OCI-LY7 (cell line): ENCODE results near the gene HS3ST1. TPM values are rescaled to one million over a fixed set of nuclear protein-coding genes. Genes with fewer than 3 reads are reported as not detected.

Experiments used
- BruUV-seq: library from RNA; stranded (reverse); fragments of 400-500 nt; replicated peaks from 2 replicates; lab custom pipeline; 2021; lab: Mats Ljungman, UMichigan
- CTCF ChIA-PET: fragments of 300-600 bp; sonication (Branson Sonifier 250); formaldehyde crosslinking; loops from one replicate; lab custom pipeline; 2022; ENCODE audit warnings: antibody characterized with exemption; ENCODE audit not compliant: unreplicated experiment; lab: Charles Lee
- POLR2A ChIA-PET: fragments of 300-600 bp; sonication (Branson Sonifier 250); formaldehyde crosslinking; loops from one replicate; lab custom pipeline; 2022; ENCODE audit warnings: antibody characterized with exemption; lab: Charles Lee
- DNase-seq: peaks from one replicate; pipeline ENCODE4 v3.0.0-alpha.2; 2015; ENCODE audit warnings: low spot score
- H2AFZ ChIP-seq: fragments of 200-600 bp; sonication (generic), shearing (Covaris generic); 2 replicates; pipeline ENCODE4 v1.6.1; 2014; ENCODE audit warnings: mild to moderate bottlenecking, antibody characterized with exemption, low read length, moderate library complexity
- H3K27ac ChIP-seq: fragments of 200-600 bp; sonication (generic); 2 replicates; pipeline ENCODE4 v1.5.1; 2014; ENCODE audit warnings: mixed run types, low read depth, mild to moderate bottlenecking, moderate library complexity, low read length, inconsistent platforms; ENCODE audit not compliant: poor library complexity, severe bottlenecking
- H3K36me3 ChIP-seq: fragments of 200-600 bp; sonication (generic); 2 replicates; pipeline ENCODE4 v1.6.1; 2014; ENCODE audit warnings: mild to moderate bottlenecking, antibody characterized with exemption, low read length, moderate library complexity, mixed read lengths; ENCODE audit not compliant: insufficient read depth
- H3K4me1 ChIP-seq: fragments of 200-600 bp; sonication (generic); 2 replicates; pipeline ENCODE4 v1.5.1; 2014; ENCODE audit warnings: mild to moderate bottlenecking, low read length; ENCODE audit not compliant: insufficient read depth, poor library complexity, severe bottlenecking
- H3K4me2 ChIP-seq: fragments of 200-600 bp; sonication (generic); 2 replicates; pipeline ENCODE4 v1.6.1; 2014; ENCODE audit warnings: mild to moderate bottlenecking, low read length
- H3K4me3 ChIP-seq: fragments of 200-600 bp; sonication (generic); 2 replicates; pipeline ENCODE4 v1.5.1; 2014; ENCODE audit warnings: mild to moderate bottlenecking, low read depth, low read length; ENCODE audit not compliant: poor library complexity, severe bottlenecking
- H3K79me2 ChIP-seq: fragments of 200-600 bp; sonication (generic); 2 replicates; pipeline ENCODE4 v1.6.1; 2016; ENCODE audit warnings: low read depth, mild to moderate bottlenecking, low read length, moderate library complexity, mixed read lengths; ENCODE audit not compliant: insufficient read depth
- H3K9me2 ChIP-seq: fragments of 200-600 bp; sonication (generic); 2 replicates; pipeline ENCODE4 v1.6.1; 2016; ENCODE audit warnings: mild to moderate bottlenecking, low read length, mixed read lengths; ENCODE audit not compliant: insufficient read depth
- H3K9me3 ChIP-seq: fragments of 200-600 bp; sonication (generic); 2 replicates; pipeline ENCODE4 v1.6.1; 2014; ENCODE audit warnings: mild to moderate bottlenecking, mixed run types, low read length, mixed read lengths
- H4K20me1 ChIP-seq: fragments of 200-600 bp; sonication (generic); 2 replicates; pipeline ENCODE4 v1.6.1; 2014; ENCODE audit warnings: mild to moderate bottlenecking, antibody characterized with exemption, low read length, moderate library complexity, mixed read lengths; ENCODE audit not compliant: insufficient read depth
- CTCF ChIP-seq: fragments of 200-600 bp; sonication (generic); conservative IDR thresholded peaks from 2 replicates; pipeline ENCODE4 v1.5.1; 2014; ENCODE audit warnings: mild to moderate bottlenecking, antibody characterized with exemption, low read length, moderate library complexity, mixed read lengths
- EZH2phosphoT487 ChIP-seq: fragments of 200-600 bp; sonication (generic); IDR thresholded peaks from 2 replicates; pipeline ENCODE4 v1.6.1; 2018; ENCODE audit warnings: low read depth, borderline replicate concordance, mild to moderate bottlenecking, mixed run types, antibody characterized with exemption, low read length, moderate library complexity, mixed read lengths
- intact Hi-C: fragments of 100-400 bp; cut with micrococcal nuclease; formaldehyde crosslinking; loops from one replicate; pipeline ENCODE4 v1.10.0; 2022; ENCODE audit not compliant: unreplicated experiment
- total RNA-seq, 2 experiments: library from RNA; depleted of rRNA in 1 of 2; stranded (reverse); fragments of >200 nt in 1 of 2; shearing (Covaris generic) in 1 of 2; gene quantifications; 2 replicates each; pipeline ENCODE4 v1.2.3, GENCODE V29; 2014 to 2022

HS3ST1 gene
- total RNA-seq, 2 experiments from 2014 or later, result not detected

GRCh38 chr4:11348449-11349088 lies 80.1 kb downstream of the HS3ST1 start:
- intact Hi-C loops, result no loop called here
- POLR2A ChIA-PET, result no interaction called here
- Histone ChIP-seq H3K27ac (no peak overlapping the region), H3K4me3 (no peak overlapping the region), H3K4me2 (no peak overlapping the region), H3K9me3 (no peaks in the 10 kb centered on the region), H3K4me1 (no peaks in the 10 kb centered on the region), H3K9me2 (no peaks in the 10 kb centered on the region), H3K36me3 (no peaks in the 10 kb centered on the region), H4K20me1 (no peaks in the 10 kb centered on the region), H2AFZ (no peak overlapping the region), H3K79me2 (no peaks in the 10 kb centered on the region)
- CTCF ChIA-PET, result no interaction called here
- DNase-seq, result no peak
- TF ChIP-seq EZH2phosphoT487 (no peak), CTCF (no peak)
- BruUV-seq, result no TSS peak

- CTCF ChIA-PET, result no interaction called here
Measured at GRCh38 chr4:11344916-11345315, 83.8 kb downstream of the HS3ST1 start.

More at GRCh38 chr4:11344916-11345315, 83.8 kb downstream of the HS3ST1 start:
- no peaks in the 10 kb centered on the region for H3K36me3 ChIP-seq
- no peaks in the 10 kb centered on the region for H3K9me2 ChIP-seq
- TF ChIP-seq EZH2phosphoT487, result no peak
- no peak for TF ChIP-seq CTCF
- H2AFZ ChIP-seq, result no peak overlapping the region
- DNase-seq, result no peak
- H3K27ac ChIP-seq, result no peak overlapping the region
- POLR2A ChIA-PET, result no interaction called here
- intact Hi-C loops, result no loop called here
- H4K20me1 ChIP-seq, result no peaks in the 10 kb centered on the region
- no peaks in the 10 kb centered on the region for H3K4me1 ChIP-seq
- BruUV-seq, result no TSS peak
- H3K9me3 ChIP-seq, result no peaks in the 10 kb centered on the region
- H3K79me2 ChIP-seq, result no peaks in the 10 kb centered on the region
- H3K4me2 ChIP-seq, result no peak overlapping the region
- no peak overlapping the region for H3K4me3 ChIP-seq
